WERI-Rb-1 (cell line): ENCODE results near the gene AFTPH.

Experiments used
- DNase-seq: peaks from one replicate; pipeline ENCODE4 v3.0.0-alpha.2; 2020
- H3K27ac ChIP-seq: fragments of 250-450 bp; sonication (Bioruptor Pico); 2 replicates; pipeline ENCODE4 v1.5.1; 2020; ENCODE audit warnings: mild to moderate bottlenecking, moderate library complexity
- H3K27me3 ChIP-seq: fragments of 250-450 bp; sonication (Bioruptor Pico); 2 replicates; pipeline ENCODE4 v1.5.1; 2021; ENCODE audit warnings: mild to moderate bottlenecking, low read depth, moderate library complexity; ENCODE audit not compliant: insufficient read depth, severe bottlenecking
- H3K36me3 ChIP-seq: fragments of 250-450 bp; sonication (Bioruptor Pico); 2 replicates; pipeline ENCODE4 v1.5.1; 2020; ENCODE audit warnings: mild to moderate bottlenecking, moderate library complexity
- H3K4me3 ChIP-seq: 2 replicates; pipeline ENCODE4 v1.5.1; 2011; ENCODE audit warnings: low read depth, mild to moderate bottlenecking, control low read depth, low read length
- H3K9me3 ChIP-seq: fragments of 250-450 bp; sonication (Bioruptor Pico); 2 replicates; pipeline ENCODE4 v1.5.1; 2021; ENCODE audit warnings: mild to moderate bottlenecking, moderate library complexity; ENCODE audit not compliant: severe bottlenecking
- TF ChIP-seq, protein P1 (sequence below): IDR thresholded peaks from 2 replicates; pipeline ENCODE4 v1.5.1; 2011; ENCODE audit warnings: low read depth, mild to moderate bottlenecking, control low read depth, inconsistent platforms, low read length

AFTPH gene

DNA sequence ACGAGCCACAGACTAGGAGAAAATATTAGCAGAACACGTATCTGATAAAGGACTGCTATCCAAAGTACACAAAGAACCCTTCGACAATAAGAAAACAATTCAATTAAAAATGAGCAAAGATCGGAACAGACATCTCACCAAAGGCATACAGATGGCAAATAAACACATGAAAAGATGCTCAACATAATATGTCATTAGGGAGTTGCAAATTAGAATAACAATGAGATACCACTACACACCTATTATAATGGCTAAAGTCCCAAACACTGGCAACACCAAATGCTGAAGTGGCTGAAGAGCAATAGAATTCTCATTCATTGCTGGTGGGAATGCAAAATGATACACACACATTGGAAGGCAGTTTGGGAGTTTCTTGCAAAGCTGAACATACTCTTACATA is 96.5 kb downstream of the AFTPH start:
- H3K36me3 ChIP-seq, result no peaks in the 10 kb centered on the region
- no peaks in the 10 kb centered on the region for H3K27me3 ChIP-seq
- DNase-seq, result no peak
- H3K9me3 ChIP-seq, result no peaks in the 10 kb centered on the region
- no peak overlapping the region for H3K4me3 ChIP-seq
- TF ChIP-seq, protein P1, sequence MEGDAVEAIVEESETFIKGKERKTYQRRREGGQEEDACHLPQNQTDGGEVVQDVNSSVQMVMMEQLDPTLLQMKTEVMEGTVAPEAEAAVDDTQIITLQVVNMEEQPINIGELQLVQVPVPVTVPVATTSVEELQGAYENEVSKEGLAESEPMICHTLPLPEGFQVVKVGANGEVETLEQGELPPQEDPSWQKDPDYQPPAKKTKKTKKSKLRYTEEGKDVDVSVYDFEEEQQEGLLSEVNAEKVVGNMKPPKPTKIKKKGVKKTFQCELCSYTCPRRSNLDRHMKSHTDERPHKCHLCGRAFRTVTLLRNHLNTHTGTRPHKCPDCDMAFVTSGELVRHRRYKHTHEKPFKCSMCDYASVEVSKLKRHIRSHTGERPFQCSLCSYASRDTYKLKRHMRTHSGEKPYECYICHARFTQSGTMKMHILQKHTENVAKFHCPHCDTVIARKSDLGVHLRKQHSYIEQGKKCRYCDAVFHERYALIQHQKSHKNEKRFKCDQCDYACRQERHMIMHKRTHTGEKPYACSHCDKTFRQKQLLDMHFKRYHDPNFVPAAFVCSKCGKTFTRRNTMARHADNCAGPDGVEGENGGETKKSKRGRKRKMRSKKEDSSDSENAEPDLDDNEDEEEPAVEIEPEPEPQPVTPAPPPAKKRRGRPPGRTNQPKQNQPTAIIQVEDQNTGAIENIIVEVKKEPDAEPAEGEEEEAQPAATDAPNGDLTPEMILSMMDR, result no peak
- H3K27ac ChIP-seq, result no peak overlapping the region

DNA sequence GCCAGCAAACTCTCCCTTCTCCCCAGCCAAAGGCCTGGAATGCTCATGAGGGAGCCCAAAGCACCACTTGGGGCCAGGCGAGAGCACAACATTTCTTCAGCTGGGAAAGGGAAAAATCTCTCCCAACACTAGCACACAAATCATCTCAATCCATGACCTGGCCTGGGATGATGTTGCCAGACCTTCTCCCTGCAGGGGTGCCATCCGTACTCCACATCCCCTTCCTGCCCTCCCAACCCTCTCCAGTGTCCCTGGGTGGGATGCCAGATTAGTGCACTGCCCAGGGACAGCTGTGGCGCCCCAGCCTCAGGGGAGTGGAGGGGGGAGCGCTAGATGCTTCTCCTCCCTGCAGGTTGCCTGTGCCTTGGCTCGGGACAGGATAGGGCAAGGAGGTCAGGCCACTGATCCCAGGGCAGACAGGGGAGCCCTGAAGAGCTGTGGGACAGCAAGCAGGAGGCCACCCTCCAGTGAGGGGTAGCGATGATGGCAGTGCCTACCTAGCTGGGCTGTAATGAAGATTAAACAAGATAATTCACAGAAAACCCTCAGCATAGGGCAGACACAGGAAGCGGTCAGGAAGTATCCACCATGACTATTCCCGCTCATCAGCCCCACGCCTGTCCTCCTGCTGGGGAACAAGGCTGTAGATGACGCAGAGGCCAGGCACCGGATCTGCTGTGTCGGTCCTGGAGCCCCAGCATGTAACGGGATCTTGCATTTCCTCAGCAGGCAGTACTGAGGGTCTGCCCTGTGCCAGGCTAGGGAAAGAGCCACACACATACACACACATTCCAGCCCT is 98.5 kb downstream of the AFTPH start:
- DNase-seq, result no peak
- no peaks in the 10 kb centered on the region for H3K36me3 ChIP-seq
- no peak overlapping the region for H3K4me3 ChIP-seq
- H3K9me3 ChIP-seq, result no peaks in the 10 kb centered on the region
- H3K27ac ChIP-seq, result no peak overlapping the region
- H3K27me3 ChIP-seq, result no peaks in the 10 kb centered on the region
- TF ChIP-seq, protein P1, result 0 out of 2 replicates have a peak, but pooled peaks have one; percentile 2

DNA sequence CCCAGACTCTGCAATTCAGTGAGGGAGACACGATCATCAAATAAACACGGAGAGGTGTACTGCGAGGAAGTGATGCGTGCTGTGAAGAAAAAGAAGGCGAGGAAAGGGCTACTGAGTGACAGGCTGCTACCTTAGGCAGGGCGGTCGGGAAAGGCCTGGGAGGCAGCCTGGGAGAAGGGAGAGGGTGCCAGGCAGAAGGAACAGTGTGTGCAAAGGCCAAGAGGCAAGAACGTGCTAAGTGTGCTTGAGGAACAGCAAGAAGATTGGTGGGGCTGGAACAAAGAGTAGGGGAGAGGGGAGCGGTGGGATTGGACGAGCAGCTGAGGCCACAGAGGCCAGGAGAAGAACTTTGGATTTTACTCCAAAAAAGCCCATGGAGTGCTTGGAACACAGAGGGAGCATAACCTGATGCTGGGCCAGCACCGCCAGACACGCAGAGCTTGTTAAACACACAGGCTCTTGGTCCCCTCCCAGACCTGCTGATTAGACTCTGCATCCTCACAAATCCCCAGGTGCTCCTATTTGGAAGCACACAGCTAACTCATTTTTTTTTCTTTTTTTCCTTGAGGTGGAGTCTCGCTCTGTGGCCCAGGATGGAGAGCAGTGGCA is 99.2 kb downstream of the AFTPH start:
- Histone ChIP-seq H3K27me3 (no peaks in the 10 kb centered on the region), H3K36me3 (no peaks in the 10 kb centered on the region), H3K27ac (no peak overlapping the region), H3K4me3 (no peak overlapping the region), H3K9me3 (no peaks in the 10 kb centered on the region)
- no peak for DNase-seq
- TF ChIP-seq, protein P1, result no peak

DNA sequence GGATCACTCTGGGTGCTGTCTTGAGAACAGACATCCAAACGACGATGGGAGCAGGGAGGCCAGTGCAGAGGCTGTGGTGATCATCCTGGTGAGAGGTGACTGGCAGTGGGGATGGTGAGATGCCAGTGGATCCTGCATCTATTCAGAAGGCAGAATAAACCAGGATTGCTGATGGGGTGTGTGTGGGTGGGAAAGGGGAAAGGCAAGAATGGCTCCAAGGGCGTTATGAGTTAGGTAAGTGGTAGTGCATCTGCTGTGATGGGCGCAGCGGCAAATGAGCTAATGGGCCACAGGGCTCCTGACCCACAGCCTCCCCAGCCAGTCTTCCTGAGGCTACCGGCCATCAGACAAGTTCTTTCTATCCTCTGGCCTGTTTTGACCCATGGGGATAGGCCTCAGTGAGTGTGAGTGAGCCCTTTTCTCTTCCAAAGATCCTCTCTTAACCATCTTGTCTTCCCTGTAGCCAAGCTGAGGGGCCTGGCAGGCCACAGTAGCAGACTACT is 100.0 kb downstream of the AFTPH start:
- Histone ChIP-seq H3K4me3 (no peak overlapping the region), H3K27ac (no peak overlapping the region), H3K36me3 (no peaks in the 10 kb centered on the region), H3K27me3 (no peaks in the 10 kb centered on the region), H3K9me3 (no peaks in the 10 kb centered on the region)
- DNase-seq, result no peak
- TF ChIP-seq, protein P1, result no peak

DNA sequence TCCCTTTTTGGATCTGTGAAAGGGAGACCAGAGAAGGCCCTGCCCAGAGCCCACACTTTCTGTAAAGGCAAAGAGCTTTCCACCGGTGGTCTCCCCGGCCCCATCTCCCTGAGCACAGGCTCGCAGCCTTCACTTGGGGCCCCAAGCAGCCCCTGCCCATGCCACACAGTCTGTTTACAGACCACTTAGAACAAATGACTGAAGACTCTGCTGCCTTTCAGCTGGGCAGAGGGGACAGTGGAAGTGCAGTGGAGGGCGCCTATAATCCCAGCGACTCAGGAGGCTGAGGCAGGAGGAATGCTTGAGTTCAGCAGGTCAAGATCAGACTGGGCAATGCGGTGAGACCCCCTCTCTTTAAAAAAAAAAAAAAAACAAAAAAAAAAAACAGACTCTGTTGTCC is 100.7 kb downstream of the AFTPH start:
- Histone ChIP-seq H3K27me3 (no peaks in the 10 kb centered on the region), H3K9me3 (no peaks in the 10 kb centered on the region), H3K36me3 (no peaks in the 10 kb centered on the region), H3K27ac (no peak overlapping the region), H3K4me3 (no peak overlapping the region)
- no peak for DNase-seq
- TF ChIP-seq, protein P1, result no peak
